Peyer's patch (tissue), 4 donors: ENCODE results near the gene ZNF207. TPM values are rescaled to one million over a fixed set of nuclear protein-coding genes. Genes with fewer than 3 reads are reported as not detected.
"Not testable (repeated sequence)": the region's sequence is repeated elsewhere in the genome, so short reads cannot be mapped to it uniquely, and the experiment has no call there.

Source experiments
- DNase-seq, 3 donors: peaks; one replicate each; pipeline ENCODE4 v3.0.0-alpha.2; 2017 to 2019
- H3K27ac ChIP-seq, 4 donors: fragments of 200-600 bp; sonication (generic); one replicate each; pipeline ENCODE4 v1.5.1; 2016 to 2019
- H3K27me3 ChIP-seq, 2 donors: fragments of 200-600 bp; sonication (generic); one replicate each; pipeline ENCODE4 v1.5.1; 2019
- H3K36me3 ChIP-seq, 3 donors: fragments of 200-600 bp; sonication (generic); one replicate each; pipeline ENCODE4 v1.5.1; 2016 to 2019
- H3K4me1 ChIP-seq, 4 donors: fragments of 200-600 bp; sonication (generic); one replicate each; pipeline ENCODE4 v1.5.1; 2016 to 2019
- H3K4me3 ChIP-seq, 4 donors: fragments of 200-600 bp; sonication (generic); 1 replicate in 3 of 4; 2 replicates in 1 of 4; pipeline ENCODE4 v1.5.1; 2016 to 2019; ENCODE audit warnings: mild to moderate bottlenecking in 1 of 4
- H3K9me3 ChIP-seq, 4 donors: fragments of 200-600 bp; sonication (generic); one replicate each; pipeline ENCODE4 v1.5.1; 2016 to 2019; ENCODE audit warnings: mild to moderate bottlenecking in 1 of 4
- CTCF ChIP-seq, 6 experiments: fragments of 450-650 bp in 4 of 6; fragments of 200-600 bp in 2 of 6; sonication (generic) in 1 of 6; IDR thresholded peaks; one replicate each; pipeline ENCODE4 v1.5.1; 2017 to 2019; ENCODE audit warnings: antibody characterized with exemption in 6 of 6, mild to moderate bottlenecking in 3 of 6, moderate library complexity in 1 of 6
- POLR2A ChIP-seq, 2 donors: fragments of 450-650 bp; IDR thresholded peaks; one replicate each; pipeline ENCODE4 v1.5.1; 2017; ENCODE audit warnings: antibody characterized with exemption in 2 of 2, mild to moderate bottlenecking in 2 of 2, moderate library complexity in 2 of 2
- total RNA-seq, 4 donors: library from RNA; depleted of rRNA; stranded (reverse); fragments of >200 nt; gene quantifications; one replicate each; pipeline ENCODE4 v1.1.0, GENCODE V29; 2016

ZNF207 gene
- total RNA-seq, 4 donors from 2014 or later, result 139 to 234 (median 184) TPM

- Histone ChIP-seq H3K4me1 (no peaks in the 10 kb centered on the region), H3K9me3 (no peaks in the 10 kb centered on the region), H3K4me3 (no peak overlapping the region), H3K36me3 (peaks cover 0 to 33% (median 0%) of the 10 kb centered on the region in 3 donors), H3K27me3 (no peaks in the 10 kb centered on the region), H3K27ac (no peak overlapping the region)
- no peak for DNase-seq
- TF ChIP-seq CTCF (IDR thresholded peaks at IDR 0.05), result no peak
These were observed 34.0 kb downstream of the ZNF207 start for GRCh38 chr17:32383926-32384434.

GRCh38 chr17:32385121-32385520 is 35.2 kb downstream of the ZNF207 start:
- Histone ChIP-seq H3K27me3 (no peaks in the 10 kb centered on the region), H3K4me3 (no peak overlapping the region), H3K9me3 (no peaks in the 10 kb centered on the region), H3K36me3 (peaks cover 0 to 22% (median 0%) of the 10 kb centered on the region in 3 donors), H3K27ac (no peak overlapping the region), H3K4me1 (no peaks in the 10 kb centered on the region)
- no peak for TF ChIP-seq CTCF (IDR thresholded peaks at IDR 0.05)
- no peak for DNase-seq

GRCh38 chr17:32385971-32386370 is 36.0 kb downstream of the ZNF207 start:
- DNase-seq, result no peak
- Histone ChIP-seq H3K4me1 (no peaks in the 10 kb centered on the region), H3K27ac (no peak overlapping the region), H3K9me3 (no peaks in the 10 kb centered on the region), H3K36me3 (peaks cover 0 to 13% (median 0%) of the 10 kb centered on the region in 3 donors), H3K27me3 (no peaks in the 10 kb centered on the region), H3K4me3 (no peak overlapping the region)
- TF ChIP-seq POLR2A (IDR thresholded peaks at IDR 0.05) (no peak), CTCF (IDR thresholded peaks at IDR 0.05) (no peak)

- DNase-seq, result no peak
- Histone ChIP-seq H3K27ac (no peak overlapping the region), H3K4me3 (no peak overlapping the region), H3K36me3 (peaks cover 0 to 8% (median 0%) of the 10 kb centered on the region in 3 donors), H3K4me1 (no peaks in the 10 kb centered on the region), H3K27me3 (no peaks in the 10 kb centered on the region), H3K9me3 (no peaks in the 10 kb centered on the region)
- TF ChIP-seq CTCF (IDR thresholded peaks at IDR 0.05), result no peak
- TF ChIP-seq POLR2A (IDR thresholded peaks at IDR 0.05), result no peak
These were observed 36.9 kb downstream of the ZNF207 start for GRCh38 chr17:32386844-32387243.

- H3K4me1 ChIP-seq, H3K36me3 ChIP-seq, H3K27ac ChIP-seq, H3K4me3 ChIP-seq, H3K9me3 ChIP-seq, H3K27me3 ChIP-seq, DNase-seq: not testable (repeated sequence)
These were observed 38.2 kb downstream of the ZNF207 start for GRCh38 chr17:32388128-32388527.

- Histone ChIP-seq H3K27ac (no peak overlapping the region), H3K4me1 (no peaks in the 10 kb centered on the region), H3K27me3 (no peaks in the 10 kb centered on the region), H3K9me3 (no peaks in the 10 kb centered on the region), H3K36me3 (no peaks in the 10 kb centered on the region), H3K4me3 (no peak overlapping the region)
- no peak for TF ChIP-seq POLR2A (IDR thresholded peaks at IDR 0.05)
- no peak for TF ChIP-seq CTCF (IDR thresholded peaks at IDR 0.05)
- DNase-seq, result no peak
These were observed 38.9 kb downstream of the ZNF207 start for GRCh38 chr17:32388613-32389459.
